ENCODE results near the gene TOLLIP. TPM values are rescaled to one million over a fixed set of nuclear protein-coding genes. Genes with fewer than 3 reads are reported as not detected.

The TOLLIP gene
- total and polyA plus RNA-seq, 2 of the 4 experiments (the other 2 are of a cell fraction): 19.7 to 42.9 TPM

DNA sequence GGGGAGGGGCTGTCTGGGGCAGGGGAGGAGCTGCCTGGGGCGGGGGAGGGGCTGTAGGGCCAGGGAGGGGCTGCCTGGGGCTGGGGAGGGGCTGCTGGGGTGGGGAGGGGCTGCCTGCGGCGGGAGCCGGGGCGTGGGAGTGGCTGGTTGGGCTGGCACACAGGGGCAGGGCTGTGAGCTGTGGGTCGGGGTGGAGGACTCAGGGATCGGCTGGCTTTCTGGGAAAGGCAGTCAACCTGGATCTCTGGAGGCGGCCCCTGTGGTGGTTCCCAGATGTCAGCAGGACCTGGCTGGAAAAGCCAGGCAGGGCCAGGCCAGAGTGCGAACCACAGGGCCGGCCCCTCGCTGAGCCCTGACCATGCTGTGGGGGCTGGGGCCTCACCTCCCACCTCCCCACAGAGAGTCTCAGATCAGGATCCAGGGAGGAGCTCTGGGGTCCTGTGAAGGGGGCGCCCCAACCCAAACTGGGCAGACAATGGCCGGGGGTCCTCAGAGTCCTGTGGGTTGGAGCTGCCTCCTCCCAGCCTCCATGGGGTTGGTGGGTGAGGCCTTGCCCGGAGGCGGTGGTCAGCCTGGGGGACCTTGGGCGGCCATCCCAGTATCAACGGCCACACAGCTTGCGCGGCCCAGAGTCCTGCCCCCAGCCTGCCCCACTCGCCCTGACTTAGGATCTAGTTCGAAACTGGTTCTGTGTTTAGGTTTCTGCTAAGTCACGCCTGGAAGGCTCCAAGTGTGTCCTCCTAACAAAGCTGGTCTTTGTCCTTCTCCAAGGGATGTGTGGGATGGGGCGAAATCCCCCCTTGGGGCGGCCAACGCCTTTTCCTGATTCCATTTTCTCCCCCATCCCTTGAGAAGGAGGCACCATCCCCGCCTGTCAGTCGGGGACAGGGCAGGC is 84.7 kb downstream of the TOLLIP start (continued):
- no peak for TF ChIP-seq RFX5 (IDR thresholded peaks at IDR 0.05; ENCODE audit: low read depth, low read length)

Small RNAs within 50 kb of the gene (microRNA-seq; reads per million reads assigned to microRNA genes)
- 0 reads per million in 2 experiments for gene MIR6744 (ENCODE audit: insufficient read depth in 1 of 2, insufficient read length in 1 of 2, unreplicated experiment in 1 of 2)

Small RNAs within 50 kb of the gene (small RNA-seq; reads per million reads assigned to genes)
- gene MIR6744: 0 reads per million in 5 experiments

Other genes with a start within 250 kb of the TOLLIP start
- gene MUC2, start 234.8 kb downstream of the TOLLIP start, total RNA-seq (2012; rRNA removed): not detected in 2 replicates
- gene MUC2, start 234.8 kb downstream of the TOLLIP start, polyA plus RNA-seq (2012; rRNA removed): not detected in 2 replicates
- not detected in 2 replicates for gene MUC5AC, start 151.7 kb downstream of the TOLLIP start, total RNA-seq (2012; rRNA removed)
- 0.01 and 0.02 TPM in 2 replicates for gene MUC5AC, start 151.7 kb downstream of the TOLLIP start, polyA plus RNA-seq (2012; rRNA removed)
- not detected in 2 replicates for gene MUC5B, start 86.6 kb downstream of the TOLLIP start, total RNA-seq (2012; rRNA removed)
- not detected in 2 replicates for gene MUC5B, start 86.6 kb downstream of the TOLLIP start, polyA plus RNA-seq (2012; rRNA removed)
- under 0.01 and 0.18 TPM in 2 replicates for gene BRSK2, start 80.3 kb upstream of the TOLLIP start, total RNA-seq (2012; rRNA removed)
- gene BRSK2, start 80.3 kb upstream of the TOLLIP start, polyA plus RNA-seq (2012; rRNA removed): 0.55 and 0.62 TPM in 2 replicates
- 21.4 and 23.7 TPM in 2 replicates for gene MOB2, start 177.1 kb upstream of the TOLLIP start, total RNA-seq (2012; rRNA removed)
- 36.2 and 40.7 TPM in 2 replicates for gene MOB2, start 177.1 kb upstream of the TOLLIP start, polyA plus RNA-seq (2012; rRNA removed)

Measured in IMR-90 (cell line).